ENCODE measurements around the gene ALAS1.

Gene ALAS1

DNA sequence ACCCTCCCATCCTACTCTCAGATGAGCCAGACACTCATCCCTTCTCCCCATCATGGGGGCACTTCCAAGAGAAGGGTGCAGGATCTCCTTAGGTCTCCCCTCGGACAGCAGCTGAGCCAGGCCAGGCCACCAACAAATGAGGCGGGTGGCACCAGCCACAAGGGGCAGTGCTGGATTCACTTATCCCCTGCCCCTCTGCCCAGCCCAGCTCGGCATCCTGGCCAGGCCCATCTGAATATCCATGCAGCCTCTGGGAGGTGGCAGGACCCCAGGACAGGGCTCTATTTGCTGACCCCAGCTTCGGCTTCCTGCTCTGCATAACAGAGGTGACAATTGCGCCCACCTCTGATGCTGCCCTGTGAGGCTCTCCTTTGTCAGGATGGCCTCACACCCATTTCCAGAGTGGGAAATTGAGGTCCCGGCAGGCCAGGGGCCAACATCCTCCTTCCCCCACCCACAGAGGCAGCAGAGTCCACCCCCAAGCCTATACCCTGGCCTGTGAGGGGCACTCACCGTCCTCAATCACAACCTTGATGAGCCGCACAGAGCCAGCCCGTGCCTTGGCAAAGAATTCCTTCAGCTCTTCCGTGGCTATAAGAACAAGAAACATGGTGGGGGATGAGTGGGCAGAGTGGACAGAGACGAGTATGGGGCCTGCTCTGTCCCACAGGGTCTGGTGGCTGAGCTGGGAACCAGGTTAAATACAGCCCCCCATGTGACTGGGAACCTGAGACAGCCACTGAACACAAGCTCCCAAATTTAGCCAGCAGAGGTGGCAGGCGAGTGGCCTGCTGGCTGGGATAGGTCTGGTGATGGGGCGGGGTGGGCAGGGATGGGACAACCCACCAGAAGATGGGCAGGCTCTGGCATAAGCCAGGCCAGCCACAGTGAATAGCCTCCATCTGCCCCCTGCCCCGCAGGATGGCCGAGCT, 36.8 kb downstream of the ALAS1 start:
- DNase-seq (ENCODE audit: low read depth in 2 of 2): no peak

GRCh38 chr3:52236424-52236886, 38.5 kb downstream of the ALAS1 start:
- DNase-seq (ENCODE audit: low read depth in 2 of 2): no peak

GRCh38 chr3:52237006-52237656, 39.2 kb downstream of the ALAS1 start:
- no peak for DNase-seq (ENCODE audit: low read depth in 2 of 2)

GRCh38 chr3:52237657-52238172, 39.8 kb downstream of the ALAS1 start:
- DNase-seq (ENCODE audit: low read depth in 2 of 2): no peak

- no peak for DNase-seq (ENCODE audit: low read depth in 2 of 2)
Measured at GRCh38 chr3:52238193-52238760, 40.3 kb downstream of the ALAS1 start.

- peak; percentile 84 to 85 for DNase-seq (ENCODE audit: low read depth in 2 of 2)
Measured at GRCh38 chr3:52238761-52239701, 41.1 kb downstream of the ALAS1 start, which contains the start of gene TWF2. TWF2 (minus strand) TSS chr3:52239158; CDS start chr3:52239016, 142 bp downstream.

GRCh38 chr3:52240059-52240885, 42.3 kb downstream of the ALAS1 start:
- DNase-seq (ENCODE audit: low read depth in 2 of 2): peak; percentile 56

GRCh38 chr3:52240886-52241370, 43.0 kb downstream of the ALAS1 start:
- no peak for DNase-seq (ENCODE audit: low read depth in 2 of 2)

DNA sequence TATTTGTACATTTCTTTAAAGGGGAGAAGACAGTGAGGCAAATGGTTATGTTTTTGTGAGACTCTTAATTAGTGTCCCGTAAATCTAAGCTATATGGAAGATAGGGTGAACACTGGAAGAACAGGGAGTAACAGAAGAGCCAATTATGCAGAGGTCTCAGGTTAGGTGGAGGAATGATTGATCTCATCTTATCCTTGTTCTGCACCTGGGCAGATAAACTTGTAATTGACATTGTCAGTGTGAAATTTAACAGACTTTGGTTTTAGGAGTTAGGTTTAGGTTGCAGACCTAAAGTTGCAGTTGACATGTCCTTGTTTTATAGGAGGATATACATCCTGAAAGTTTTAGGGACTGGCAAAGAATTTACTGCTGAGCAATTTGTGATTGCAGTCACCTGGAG, 44.1 kb downstream of the ALAS1 start:
- no peak for DNase-seq (ENCODE audit: low read depth in 2 of 2)

DNA sequence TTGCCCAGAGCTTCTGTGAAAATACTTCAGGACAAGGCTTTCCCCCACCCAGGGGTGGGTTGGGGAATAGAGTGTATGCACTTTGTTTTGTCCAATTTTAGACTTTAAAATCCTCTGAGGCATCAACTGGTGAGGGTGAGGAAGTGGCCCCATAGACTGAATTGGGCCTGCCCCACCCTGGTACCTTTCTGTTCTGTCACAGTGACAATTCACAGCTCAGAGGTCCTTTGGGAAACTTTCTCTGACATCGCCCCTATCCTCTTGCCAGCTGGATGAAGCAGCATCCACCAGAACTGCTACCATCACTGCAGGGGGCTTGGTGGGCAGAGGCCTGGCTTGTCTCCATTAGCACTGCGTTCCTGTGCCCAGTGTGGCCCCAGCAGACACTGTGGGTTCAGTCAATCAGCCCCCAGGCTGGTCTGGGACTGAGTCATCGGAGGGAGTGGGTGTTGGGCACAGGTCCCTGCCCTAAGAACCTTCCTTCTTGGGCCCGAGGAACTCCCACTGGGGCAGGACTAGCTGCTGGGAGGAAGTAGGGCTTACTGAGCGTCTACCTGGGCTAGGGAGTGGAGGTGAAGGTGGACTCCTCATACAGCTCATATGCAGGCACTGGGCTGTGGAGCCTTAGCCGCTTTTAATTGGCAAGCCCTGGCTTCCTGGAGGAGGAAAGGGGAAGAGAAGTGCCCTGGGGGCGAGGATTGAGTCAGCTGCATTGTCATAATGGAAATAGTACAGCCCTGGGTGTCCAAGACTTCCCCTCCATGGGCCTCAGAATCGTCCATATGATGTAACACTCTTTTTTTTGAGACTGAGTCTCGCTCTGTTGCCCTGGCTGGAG, 46.0 kb downstream of the ALAS1 start:
- peak in 1 of 2 donors; percentile 49 for DNase-seq (ENCODE audit: low read depth in 2 of 2)

GRCh38 chr3:52245322-52246263, 47.6 kb downstream of the ALAS1 start, which contains the start of gene PPM1M:
PPM1M (plus strand) TSS chr3:52245759; CDS start chr3:52245825, 66 bp downstream.
- DNase-seq (ENCODE audit: low read depth in 2 of 2): peak in 1 of 2 donors; percentile 37

- DNase-seq (ENCODE audit: low read depth in 2 of 2): no peak
Measured at GRCh38 chr3:52246264-52246620, 48.3 kb downstream of the ALAS1 start.

- DNase-seq (ENCODE audit: low read depth in 2 of 2): no peak
Measured at GRCh38 chr3:52246728-52247408, 48.9 kb downstream of the ALAS1 start.

- DNase-seq (ENCODE audit: low read depth in 2 of 2): no peak
Measured at GRCh38 chr3:52247409-52248164, 49.6 kb downstream of the ALAS1 start.

DNA sequence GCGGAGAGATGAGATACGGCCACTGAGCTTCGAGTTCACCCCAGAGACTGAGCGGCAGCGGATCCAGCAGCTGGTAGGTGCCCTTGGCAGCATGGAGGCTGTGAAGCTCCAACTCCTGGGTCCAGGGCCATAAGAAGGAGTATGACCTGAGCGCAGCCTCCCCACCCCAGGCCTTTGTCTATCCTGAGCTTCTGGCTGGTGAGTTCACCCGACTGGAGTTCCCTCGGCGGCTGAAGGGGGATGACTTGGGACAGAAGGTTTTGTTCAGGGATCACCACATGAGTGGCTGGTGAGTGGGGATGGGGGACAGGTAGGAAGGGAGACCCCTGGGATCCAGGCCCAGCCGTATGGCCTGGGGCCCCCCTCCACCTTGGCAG, 50.2 kb downstream of the ALAS1 start:
- DNase-seq (ENCODE audit: low read depth in 2 of 2): no peak

GRCh38 chr3:52248816-52249547, 51.0 kb downstream of the ALAS1 start:
- no peak for DNase-seq (ENCODE audit: low read depth in 2 of 2)
